Astrocyte of the cerebellum (primary cell): ENCODE data around the gene CPEB3.

ENCODE experiments used
- DNase-seq: peaks from one replicate; pipeline ENCODE4 v3.0.0-alpha.2; 2011; ENCODE audit warnings: low read depth
- H3K4me3 ChIP-seq: 2 replicates; pipeline ENCODE4 v1.5.1; 2011; ENCODE audit warnings: mild to moderate bottlenecking, low read depth, low read length, moderate library complexity
- in situ Hi-C: cut with HindIII; loops from 2 replicates; pipeline ENCODE4 v1.10.0; 2017; ENCODE audit warnings: low sequenced_read_pairs
- TF ChIP-seq, protein P1 (sequence below): IDR thresholded peaks from 2 replicates; pipeline ENCODE4 v1.5.1; 2012; ENCODE audit warnings: low read length, low read depth, moderate library complexity, mild to moderate bottlenecking; ENCODE audit errors: missing control alignments

Gene CPEB3

DNA sequence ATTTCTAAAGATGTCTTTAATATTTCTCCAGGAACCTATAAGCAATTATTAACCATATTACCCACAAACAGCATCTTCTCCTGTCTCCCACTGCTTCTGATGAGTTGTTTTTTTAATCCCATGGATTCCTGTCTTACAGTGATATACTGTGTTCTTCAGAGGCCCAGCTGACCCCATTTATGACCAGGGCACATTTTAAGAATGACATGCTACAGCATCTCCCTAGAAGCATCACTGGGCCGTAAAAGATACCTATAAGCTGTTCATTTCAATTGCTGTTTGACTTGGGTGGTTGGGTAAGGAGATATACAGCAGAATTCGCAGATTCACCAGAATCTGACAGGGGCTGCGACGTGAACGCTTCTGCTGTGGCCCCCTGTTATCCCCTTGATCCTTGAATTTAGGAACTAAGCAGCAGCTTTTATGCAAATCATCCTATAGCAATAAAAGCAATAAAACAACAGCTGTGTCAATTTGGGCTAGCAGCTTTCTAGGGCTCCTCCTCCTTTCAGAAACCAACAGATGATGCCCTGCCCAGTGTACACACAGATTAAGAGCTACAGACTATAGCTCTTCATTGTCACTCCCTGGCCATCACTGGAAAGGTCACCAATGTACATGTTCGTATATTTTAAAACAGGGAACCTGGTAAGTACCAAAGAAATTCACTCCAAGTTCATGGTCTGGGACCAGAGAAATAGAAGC is 86.8 kb downstream of the CPEB3 start:
- in situ Hi-C loops, result no loop called here
- TF ChIP-seq, protein P1, sequence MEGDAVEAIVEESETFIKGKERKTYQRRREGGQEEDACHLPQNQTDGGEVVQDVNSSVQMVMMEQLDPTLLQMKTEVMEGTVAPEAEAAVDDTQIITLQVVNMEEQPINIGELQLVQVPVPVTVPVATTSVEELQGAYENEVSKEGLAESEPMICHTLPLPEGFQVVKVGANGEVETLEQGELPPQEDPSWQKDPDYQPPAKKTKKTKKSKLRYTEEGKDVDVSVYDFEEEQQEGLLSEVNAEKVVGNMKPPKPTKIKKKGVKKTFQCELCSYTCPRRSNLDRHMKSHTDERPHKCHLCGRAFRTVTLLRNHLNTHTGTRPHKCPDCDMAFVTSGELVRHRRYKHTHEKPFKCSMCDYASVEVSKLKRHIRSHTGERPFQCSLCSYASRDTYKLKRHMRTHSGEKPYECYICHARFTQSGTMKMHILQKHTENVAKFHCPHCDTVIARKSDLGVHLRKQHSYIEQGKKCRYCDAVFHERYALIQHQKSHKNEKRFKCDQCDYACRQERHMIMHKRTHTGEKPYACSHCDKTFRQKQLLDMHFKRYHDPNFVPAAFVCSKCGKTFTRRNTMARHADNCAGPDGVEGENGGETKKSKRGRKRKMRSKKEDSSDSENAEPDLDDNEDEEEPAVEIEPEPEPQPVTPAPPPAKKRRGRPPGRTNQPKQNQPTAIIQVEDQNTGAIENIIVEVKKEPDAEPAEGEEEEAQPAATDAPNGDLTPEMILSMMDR, result no peak
- no peak overlapping the region for H3K4me3 ChIP-seq
- no peak for DNase-seq

DNA sequence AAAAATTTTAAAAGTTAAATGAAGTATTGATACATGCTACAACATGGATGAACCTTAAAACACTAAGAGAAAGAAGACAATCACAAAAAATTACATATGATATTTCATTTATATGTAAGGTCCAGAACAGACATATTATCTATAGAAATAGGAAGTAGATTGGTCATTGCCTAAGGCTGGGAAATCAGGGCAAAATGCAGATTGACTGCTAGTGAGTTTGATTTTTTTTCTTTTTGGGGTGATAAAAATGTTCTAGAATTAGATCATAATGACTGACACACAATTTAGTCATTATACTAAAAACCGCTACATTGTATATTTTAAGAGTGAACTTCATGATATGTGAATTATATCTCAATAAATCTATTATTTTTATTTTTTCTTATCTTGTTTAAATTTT is 88.3 kb downstream of the CPEB3 start:
- in situ Hi-C loops, result no loop called here
- TF ChIP-seq, protein P1, result no peak
- no peak overlapping the region for H3K4me3 ChIP-seq
- DNase-seq, result no peak

DNA sequence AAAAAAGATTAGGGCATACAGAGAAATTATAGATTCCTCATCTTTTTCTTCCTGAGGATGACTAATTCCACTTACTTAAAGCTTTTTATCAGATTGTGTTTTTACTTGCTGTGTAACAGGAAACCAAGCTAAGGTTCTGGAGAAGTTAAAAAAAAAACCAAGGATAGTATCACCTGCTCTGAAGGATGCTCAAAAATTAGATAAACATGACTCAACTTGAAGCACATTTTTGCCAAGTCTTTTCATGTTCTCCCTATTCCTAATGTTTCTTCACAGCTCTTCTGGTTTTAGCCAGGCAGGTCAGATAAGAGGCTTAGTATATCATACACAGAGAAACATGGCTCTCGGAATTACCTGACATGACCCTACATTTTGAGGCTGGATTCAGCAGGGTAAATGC is 90.3 kb downstream of the CPEB3 start:
- in situ Hi-C loops, result no loop called here
- TF ChIP-seq, protein P1, result no peak
- no peak overlapping the region for H3K4me3 ChIP-seq
- DNase-seq, result no peak

DNA sequence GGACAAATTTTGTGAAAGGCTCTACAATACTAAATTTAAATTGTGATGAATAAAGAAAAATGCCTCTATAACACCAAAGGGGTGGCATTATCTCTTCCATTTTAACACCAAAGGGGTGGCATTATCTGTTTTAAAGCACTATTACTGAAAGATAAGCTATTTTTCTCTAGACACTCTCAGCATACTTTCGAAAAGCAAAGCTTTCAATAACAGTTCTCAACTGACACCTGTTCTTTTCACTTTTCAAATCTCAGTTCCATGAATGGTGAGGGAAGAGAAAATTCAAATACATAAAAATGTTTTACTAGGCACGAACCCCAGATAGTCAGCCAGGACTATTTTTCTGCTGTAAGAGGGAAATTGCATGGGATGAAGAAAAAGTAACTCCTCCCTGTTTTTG is 103.8 kb downstream of the CPEB3 start:
- DNase-seq, result no peak
- in situ Hi-C loops, result loop anchor here (5.0 to 10.0 kb wide), 3 partner anchors 68 to 258 kb away; no protein-coding TSS in a partner anchor
- TF ChIP-seq, protein P1, result no peak
- no peak overlapping the region for H3K4me3 ChIP-seq

DNA sequence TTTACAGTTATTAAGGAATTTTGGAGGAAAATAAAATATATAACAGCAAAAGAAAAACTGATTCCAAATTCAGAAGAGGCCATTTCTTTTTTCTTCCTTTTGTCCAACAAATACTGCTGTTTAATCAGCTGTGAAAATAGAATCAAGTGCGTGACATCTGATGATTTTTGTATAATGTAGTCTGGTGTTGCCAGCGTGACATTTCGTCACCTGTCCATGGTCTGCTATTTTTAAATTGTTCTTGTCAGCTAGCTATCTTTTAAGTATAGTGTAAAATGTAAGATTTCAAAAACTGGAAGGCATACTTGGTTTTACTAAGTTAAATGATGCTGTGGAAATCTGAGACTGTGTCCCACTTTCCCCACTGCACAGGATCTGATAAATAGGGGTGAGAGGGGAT is 105.9 kb downstream of the CPEB3 start:
- TF ChIP-seq, protein P1, result no peak
- no peak for DNase-seq
- no peak overlapping the region for H3K4me3 ChIP-seq
- in situ Hi-C loops, result loop anchor here (5.0 to 10.0 kb wide), 3 partner anchors 70 to 260 kb away; no protein-coding TSS in a partner anchor

DNA sequence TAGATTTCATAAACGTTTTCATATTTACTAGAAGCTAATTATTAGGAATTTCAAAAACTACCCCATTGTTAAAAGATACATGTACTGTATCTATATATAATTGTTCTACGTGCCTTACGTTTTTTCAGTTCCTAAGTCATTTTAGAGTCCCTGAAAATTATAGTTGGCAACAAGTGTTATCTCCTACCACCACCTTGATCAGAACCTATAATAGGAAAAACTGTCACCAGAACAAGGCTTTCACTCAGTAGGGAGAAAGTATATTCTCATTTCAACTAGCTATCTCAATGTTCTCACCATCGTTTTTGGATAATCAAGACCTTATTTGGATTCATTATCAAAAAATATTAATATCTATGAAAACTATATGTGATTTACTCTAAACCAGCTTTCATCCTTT is 107.7 kb downstream of the CPEB3 start:
- in situ Hi-C loops, result loop anchor here (10.0 kb wide), 2 partner anchors 72 to 262 kb away; no protein-coding TSS in a partner anchor
- TF ChIP-seq, protein P1, result no peak
- DNase-seq, result no peak
- H3K4me3 ChIP-seq, result no peak overlapping the region
